PC-3 (cell line): ENCODE measurements around the gene EDC4. TPM values are rescaled to one million over a fixed set of nuclear protein-coding genes. Genes with fewer than 3 reads are reported as not detected.

Experiments used
- ATAC-seq: fragments of 200-7000 bp; cut with Tn5 transposase; 2 replicates; pipeline ENCODE4 v1.9.1; 2020; ENCODE audit warnings: mild to moderate bottlenecking, moderate library complexity
- BruUV-seq: library from RNA; stranded (reverse); fragments of 400-500 nt; replicated peaks from 2 replicates; lab custom pipeline; 2021; lab: Mats Ljungman, UMichigan
- CTCF ChIA-PET: fragments of 300-600 bp; sonication (Branson Sonifier 250); formaldehyde crosslinking; loops from one replicate; lab custom pipeline; 2022; ENCODE audit warnings: antibody characterized with exemption; lab: Charles Lee
- POLR2A ChIA-PET: fragments of 300-600 bp; sonication (Branson Sonifier 250); formaldehyde crosslinking; loops from one replicate; lab custom pipeline; 2022; ENCODE audit warnings: antibody characterized with exemption; ENCODE audit not compliant: unreplicated experiment; lab: Charles Lee
- DNase-seq: peaks from one replicate; pipeline ENCODE4 v3.0.0-alpha.2; 2015
- H2AFZ ChIP-seq: fragments of 300-600 bp; sonication (generic); 2 replicates; pipeline ENCODE4 v1.6.0; 2016; ENCODE audit warnings: antibody characterized with exemption, low read length
- H3F3A ChIP-seq: fragments of 300-600 bp; sonication (generic); one replicate; pipeline ENCODE4 v1.6.0; 2017; ENCODE audit warnings: antibody characterized with exemption, low read length, control low read depth, mild to moderate bottlenecking; ENCODE audit not compliant: unreplicated experiment
- H3K27ac ChIP-seq: fragments of 300-600 bp; sonication (generic); 2 replicates; pipeline ENCODE4 v1.5.1; 2016; ENCODE audit warnings: mild to moderate bottlenecking, low read length
- H3K27me3 ChIP-seq: fragments of 300-600 bp; sonication (generic); 2 replicates; pipeline ENCODE4 v1.6.1; 2016; ENCODE audit warnings: low read length, mixed read lengths
- H3K36me3 ChIP-seq: fragments of 300-600 bp; sonication (generic); 2 replicates; pipeline ENCODE4 v1.6.1; 2016; ENCODE audit warnings: low read depth, mixed run types, low read length, mixed read lengths
- H3K4me1 ChIP-seq: fragments of 300-600 bp; sonication (generic); 2 replicates; pipeline ENCODE4 v1.5.1; 2016; ENCODE audit warnings: low read length; ENCODE audit not compliant: insufficient read depth
- H3K4me2 ChIP-seq: fragments of 300-600 bp; sonication (generic); 2 replicates; pipeline ENCODE4 v1.6.0; 2016; ENCODE audit warnings: low read length
- H3K4me3 ChIP-seq: fragments of 300-600 bp; sonication (generic); 2 replicates; pipeline ENCODE4 v1.5.1; 2016; ENCODE audit warnings: mild to moderate bottlenecking, low read length, mixed read lengths
- H3K79me2 ChIP-seq: fragments of 300-600 bp; sonication (generic); 2 replicates; pipeline ENCODE4 v1.6.1; 2017; ENCODE audit warnings: low read length, mixed read lengths
- H3K9ac ChIP-seq: fragments of 300-600 bp; sonication (generic); 2 replicates; pipeline ENCODE4 v1.6.0; 2016; ENCODE audit warnings: mild to moderate bottlenecking, low read length
- H3K9me2 ChIP-seq: fragments of 300-600 bp; sonication (generic); replicated peaks from 2 replicates; pipeline ENCODE4 v1.6.1; 2016; ENCODE audit warnings: mixed run types, low read length, mixed read lengths
- H3K9me3 ChIP-seq: fragments of 300-600 bp; sonication (generic); 2 replicates; pipeline ENCODE4 v1.6.1; 2016; ENCODE audit warnings: low read length, mixed read lengths
- H4K20me1 ChIP-seq: fragments of 300-600 bp; sonication (generic); 2 replicates; pipeline ENCODE4 v1.6.1; 2016; ENCODE audit warnings: low read length, mixed read lengths
- CTCF ChIP-seq: fragments of 300-600 bp; sonication (generic); conservative IDR thresholded peaks from 2 replicates; pipeline ENCODE4 v1.5.1; 2017; ENCODE audit warnings: antibody characterized with exemption, low read depth, mild to moderate bottlenecking, low read length
- EZH2 ChIP-seq: fragments of 300-600 bp; sonication (generic); IDR thresholded peaks from one replicate; pipeline ENCODE4 v1.6.1; 2017; ENCODE audit warnings: antibody characterized with exemption, mild to moderate bottlenecking, low read length; ENCODE audit not compliant: unreplicated experiment
- EZH2phosphoT487 ChIP-seq: fragments of 300-600 bp; sonication (generic); IDR thresholded peaks from 2 replicates; pipeline ENCODE4 v1.6.1; 2018; ENCODE audit warnings: mild to moderate bottlenecking, antibody characterized with exemption, low read length, borderline replicate concordance
- intact Hi-C: fragments of 100-400 bp; cut with micrococcal nuclease; formaldehyde crosslinking; loops from 2 replicates; pipeline ENCODE4 v1.9.0; 2023
- total RNA-seq: library from RNA; depleted of rRNA; stranded (reverse); fragments of >200 nt; gene quantifications from 2 replicates; pipeline ENCODE4 v1.2.3, GENCODE V29; 2014

The EDC4 gene
- total RNA-seq, 1 experiment from 2014 or later: 58.9 TPM

- H4K20me1 ChIP-seq: peaks cover 16% of the 10 kb centered on the region
- ChIA-PET CTCF (no interaction called here), POLR2A (interaction anchor here (0.7 kb wide), 1 partner anchor 28 kb away, joined by 4 read pairs; no protein-coding TSS in a partner anchor)
- H3K36me3 ChIP-seq: peaks cover 11% of the 10 kb centered on the region
- TSS peak; percentile 38 for BruUV-seq
- no peaks in the 10 kb centered on the region for H3K9me2 ChIP-seq
- peak overlapping the region; percentile 97 for H3K4me3 ChIP-seq
- H3K4me1 ChIP-seq: peaks cover 10% of the 10 kb centered on the region; the same call in 1 of the 2 replicates
- TF ChIP-seq CTCF (no peak), EZH2 (no peak), EZH2phosphoT487 (no peak)
- H3K9ac ChIP-seq: peak overlapping the region; percentile 90
- H3K4me2 ChIP-seq: peak overlapping the region; percentile 95
- peak overlapping the region; percentile 18; the same call in 1 of the 2 replicates for H3K27ac ChIP-seq
- no peaks in the 10 kb centered on the region for H3K9me3 ChIP-seq
- peaks cover 42% of the 10 kb centered on the region for H3K79me2 ChIP-seq
- peak overlapping the region; percentile 74 for H2AFZ ChIP-seq
- H3K27me3 ChIP-seq: no peaks in the 10 kb centered on the region
- DNase-seq: no peak
- ATAC-seq: peak; percentile 35
- no peaks in the 10 kb centered on the region for H3F3A ChIP-seq
- intact Hi-C loops: no loop called here
Measured at GRCh38 chr16:67873435-67874370, 851 bp downstream of the EDC4 start.

GRCh38 chr16:67874372-67874771 is 1.5 kb downstream of the EDC4 start:
- H3K4me2 ChIP-seq: peak overlapping the region; percentile 95
- H2AFZ ChIP-seq: no peak overlapping the region
- intact Hi-C loops: no loop called here
- BruUV-seq: no TSS peak
- peaks cover 10% of the 10 kb centered on the region; the same call in 1 of the 2 replicates for H3K4me1 ChIP-seq
- H3K79me2 ChIP-seq: peaks cover 42% of the 10 kb centered on the region
- H4K20me1 ChIP-seq: peaks cover 16% of the 10 kb centered on the region
- H3K27me3 ChIP-seq: no peaks in the 10 kb centered on the region
- no peak for DNase-seq
- H3K9ac ChIP-seq: peak overlapping the region; percentile 90; the same call in 1 of the 2 replicates
- H3K4me3 ChIP-seq: peak overlapping the region; percentile 97
- no peak for ATAC-seq
- no peaks in the 10 kb centered on the region for H3F3A ChIP-seq
- TF ChIP-seq CTCF (no peak), EZH2phosphoT487 (no peak), EZH2 (no peak)
- no peaks in the 10 kb centered on the region for H3K9me2 ChIP-seq
- ChIA-PET POLR2A (no interaction called here), CTCF (no interaction called here)
- peaks cover 14% of the 10 kb centered on the region for H3K36me3 ChIP-seq
- no peak overlapping the region for H3K27ac ChIP-seq
- H3K9me3 ChIP-seq: no peaks in the 10 kb centered on the region

DNA sequence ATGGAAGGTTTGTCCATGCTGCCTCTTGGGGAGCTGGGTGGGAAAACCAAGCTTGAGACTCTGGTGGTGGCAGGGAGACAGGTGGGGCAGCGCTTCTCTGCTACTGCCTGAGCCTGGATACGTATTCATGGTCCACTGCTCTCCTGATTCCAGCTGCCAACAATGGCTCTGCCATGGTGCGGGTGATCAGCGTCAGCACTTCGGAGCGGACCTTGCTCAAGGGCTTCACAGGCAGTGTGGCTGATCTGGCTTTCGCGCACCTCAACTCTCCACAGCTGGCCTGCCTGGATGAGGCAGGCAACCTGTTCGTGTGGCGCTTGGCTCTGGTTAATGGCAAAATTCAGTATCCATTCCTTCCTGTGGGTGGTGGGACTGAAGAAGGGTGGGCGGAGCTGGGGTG is 4.2 kb downstream of the EDC4 start:
- H3K27ac ChIP-seq: no peak overlapping the region
- ChIA-PET POLR2A (no interaction called here), CTCF (no interaction called here)
- H3K27me3 ChIP-seq: no peaks in the 10 kb centered on the region
- no peak overlapping the region for H2AFZ ChIP-seq
- DNase-seq (no peak), ATAC-seq (no peak)
- H3K4me1 ChIP-seq: peaks cover 10% of the 10 kb centered on the region; the same call in 1 of the 2 replicates
- intact Hi-C loops: no loop called here
- H3F3A ChIP-seq: no peaks in the 10 kb centered on the region
- H3K79me2 ChIP-seq: peaks cover 42% of the 10 kb centered on the region
- H3K9me3 ChIP-seq: no peaks in the 10 kb centered on the region
- H3K9me2 ChIP-seq: no peaks in the 10 kb centered on the region
- H3K4me2 ChIP-seq: no peak overlapping the region
- peaks cover 16% of the 10 kb centered on the region for H4K20me1 ChIP-seq
- no peak for TF ChIP-seq CTCF
- no peak for TF ChIP-seq EZH2
- TF ChIP-seq EZH2phosphoT487: no peak
- no TSS peak for BruUV-seq
- H3K36me3 ChIP-seq: peaks cover 14% of the 10 kb centered on the region
- no peak overlapping the region for H3K4me3 ChIP-seq
- no peak overlapping the region for H3K9ac ChIP-seq
